Measurements from ENCODE around the gene PARD3B. TPM values are rescaled to one million over a fixed set of nuclear protein-coding genes. Genes with fewer than 3 reads are reported as not detected.

Gene PARD3B
- total and polyA plus RNA-seq, 4 donors: 6.8 to 50.9 (median 22.5) TPM

GRCh38 chr2:205361970-205362369, 816.7 kb downstream of the PARD3B start:
- Histone ChIP-seq H3K27ac (ENCODE audit: low read depth in 1 of 2, low read length in 2 of 2) (no peak overlapping the region), H3K9me3 (ENCODE audit: control insufficient read depth, low read length) (no peaks in the 10 kb centered on the region), H3K4me3 (ENCODE audit: low read length in 2 of 2) (no peak overlapping the region), H3K27me3 (ENCODE audit: control insufficient read depth in 1 of 2, insufficient read depth in 2 of 2, low read length in 1 of 2) (no peaks in the 10 kb centered on the region), H3K36me3 (ENCODE audit: control insufficient read depth in 1 of 2, insufficient read depth in 2 of 2, low read length in 1 of 2) (no peaks in the 10 kb centered on the region), H3K4me1 (ENCODE audit: control insufficient read depth in 1 of 2, insufficient read depth in 2 of 2, low read length in 2 of 2) (no peaks in the 10 kb centered on the region)
- intact Hi-C loops (cut with DNase I): no loop called here
- ATAC-seq (ENCODE audit: low FRiP score): no peak
- DNase-seq: no peak

GRCh38 chr2:205364261-205364660, 819.0 kb downstream of the PARD3B start:
- Histone ChIP-seq H3K9me3 (ENCODE audit: control insufficient read depth, low read length) (no peaks in the 10 kb centered on the region), H3K4me3 (ENCODE audit: low read length in 2 of 2) (no peak overlapping the region), H3K36me3 (ENCODE audit: control insufficient read depth in 1 of 2, insufficient read depth in 2 of 2, low read length in 1 of 2) (no peaks in the 10 kb centered on the region), H3K4me1 (ENCODE audit: control insufficient read depth in 1 of 2, insufficient read depth in 2 of 2, low read length in 2 of 2) (no peaks in the 10 kb centered on the region), H3K27ac (ENCODE audit: low read depth in 1 of 2, low read length in 2 of 2) (no peak overlapping the region), H3K27me3 (ENCODE audit: control insufficient read depth in 1 of 2, insufficient read depth in 2 of 2, low read length in 1 of 2) (no peaks in the 10 kb centered on the region)
- intact Hi-C loops (cut with DNase I): no loop called here
- ATAC-seq (ENCODE audit: low FRiP score): no peak
- WGBS, 2 donors: 83 to 88% methylated on average over 3 of the region's 3 CpGs
- no peak for DNase-seq

- H3K4me1 ChIP-seq (ENCODE audit: control insufficient read depth in 1 of 2, insufficient read depth in 2 of 2, low read length in 2 of 2): no peaks in the 10 kb centered on the region
- intact Hi-C loops (cut with DNase I): no loop called here
- ATAC-seq (ENCODE audit: low FRiP score): no peak
- H3K36me3 ChIP-seq (ENCODE audit: control insufficient read depth in 1 of 2, insufficient read depth in 2 of 2, low read length in 1 of 2): no peaks in the 10 kb centered on the region
- DNase-seq: no peak
- no peak overlapping the region for H3K4me3 ChIP-seq (ENCODE audit: low read length in 2 of 2)
- no peaks in the 10 kb centered on the region for H3K27me3 ChIP-seq (ENCODE audit: control insufficient read depth in 1 of 2, insufficient read depth in 2 of 2, low read length in 1 of 2)
- 89 to 92% methylated on average over 6 of the region's 6 CpGs for WGBS, 2 donors
- H3K9me3 ChIP-seq (ENCODE audit: control insufficient read depth, low read length): no peaks in the 10 kb centered on the region
- no peak overlapping the region for H3K27ac ChIP-seq (ENCODE audit: low read depth in 1 of 2, low read length in 2 of 2)
Observed at GRCh38 chr2:205366336-205367060, 821.2 kb downstream of the PARD3B start.

GRCh38 chr2:205367331-205367935, 822.2 kb downstream of the PARD3B start:
- WGBS, 2 donors: 82% methylated on average over 2 of the region's 2 CpGs
- no peaks in the 10 kb centered on the region for H3K9me3 ChIP-seq (ENCODE audit: control insufficient read depth, low read length)
- H3K4me3 ChIP-seq (ENCODE audit: low read length in 2 of 2): no peak overlapping the region
- H3K27ac ChIP-seq (ENCODE audit: low read depth in 1 of 2, low read length in 2 of 2): no peak overlapping the region
- DNase-seq (no peak), ATAC-seq (ENCODE audit: low FRiP score) (no peak)
- intact Hi-C loops (cut with DNase I): no loop called here
- H3K4me1 ChIP-seq (ENCODE audit: control insufficient read depth in 1 of 2, insufficient read depth in 2 of 2, low read length in 2 of 2): no peaks in the 10 kb centered on the region
- H3K36me3 ChIP-seq (ENCODE audit: control insufficient read depth in 1 of 2, insufficient read depth in 2 of 2, low read length in 1 of 2): no peaks in the 10 kb centered on the region
- no peaks in the 10 kb centered on the region for H3K27me3 ChIP-seq (ENCODE audit: control insufficient read depth in 1 of 2, insufficient read depth in 2 of 2, low read length in 1 of 2)

GRCh38 chr2:205369813-205370212, 824.5 kb downstream of the PARD3B start:
- WGBS, 2 donors: 21 to 26% methylated on average over 1 of the region's 1 CpG
- ATAC-seq (ENCODE audit: low FRiP score) (no peak), DNase-seq (no peak)
- no peaks in the 10 kb centered on the region for H3K4me1 ChIP-seq (ENCODE audit: control insufficient read depth in 1 of 2, insufficient read depth in 2 of 2, low read length in 2 of 2)
- H3K27ac ChIP-seq (ENCODE audit: low read depth in 1 of 2, low read length in 2 of 2): no peak overlapping the region
- no peaks in the 10 kb centered on the region for H3K9me3 ChIP-seq (ENCODE audit: control insufficient read depth, low read length)
- intact Hi-C loops (cut with DNase I): no loop called here
- H3K36me3 ChIP-seq (ENCODE audit: control insufficient read depth in 1 of 2, insufficient read depth in 2 of 2, low read length in 1 of 2): no peaks in the 10 kb centered on the region
- no peak overlapping the region for H3K4me3 ChIP-seq (ENCODE audit: low read length in 2 of 2)
- no peaks in the 10 kb centered on the region for H3K27me3 ChIP-seq (ENCODE audit: control insufficient read depth in 1 of 2, insufficient read depth in 2 of 2, low read length in 1 of 2)

- Histone ChIP-seq H3K36me3 (ENCODE audit: control insufficient read depth in 1 of 2, insufficient read depth in 2 of 2, low read length in 1 of 2) (no peaks in the 10 kb centered on the region), H3K4me1 (ENCODE audit: control insufficient read depth in 1 of 2, insufficient read depth in 2 of 2, low read length in 2 of 2) (no peaks in the 10 kb centered on the region), H3K27me3 (ENCODE audit: control insufficient read depth in 1 of 2, insufficient read depth in 2 of 2, low read length in 1 of 2) (no peaks in the 10 kb centered on the region), H3K4me3 (ENCODE audit: low read length in 2 of 2) (no peak overlapping the region), H3K27ac (ENCODE audit: low read depth in 1 of 2, low read length in 2 of 2) (no peak overlapping the region), H3K9me3 (ENCODE audit: control insufficient read depth, low read length) (no peaks in the 10 kb centered on the region)
- ATAC-seq (ENCODE audit: low FRiP score) (no peak), DNase-seq (no peak)
- intact Hi-C loops (cut with DNase I): no loop called here
- 93 to 96% methylated on average over 2 of the region's 2 CpGs for WGBS, 2 donors
Observed at GRCh38 chr2:205370726-205371125, 825.5 kb downstream of the PARD3B start.

GRCh38 chr2:205372141-205372540, 826.9 kb downstream of the PARD3B start:
- no peak overlapping the region for H3K27ac ChIP-seq (ENCODE audit: low read depth in 1 of 2, low read length in 2 of 2)
- no peaks in the 10 kb centered on the region for H3K27me3 ChIP-seq (ENCODE audit: control insufficient read depth in 1 of 2, insufficient read depth in 2 of 2, low read length in 1 of 2)
- no peaks in the 10 kb centered on the region for H3K4me1 ChIP-seq (ENCODE audit: control insufficient read depth in 1 of 2, insufficient read depth in 2 of 2, low read length in 2 of 2)
- no peaks in the 10 kb centered on the region for H3K36me3 ChIP-seq (ENCODE audit: control insufficient read depth in 1 of 2, insufficient read depth in 2 of 2, low read length in 1 of 2)
- DNase-seq (no peak), ATAC-seq (ENCODE audit: low FRiP score) (no peak)
- intact Hi-C loops (cut with DNase I): no loop called here
- no peak overlapping the region for H3K4me3 ChIP-seq (ENCODE audit: low read length in 2 of 2)
- no peaks in the 10 kb centered on the region for H3K9me3 ChIP-seq (ENCODE audit: control insufficient read depth, low read length)

- WGBS, 2 donors: 77 to 80% methylated on average over 9 of the region's 9 CpGs
- Histone ChIP-seq H3K27ac (ENCODE audit: low read depth in 1 of 2, low read length in 2 of 2) (no peak overlapping the region), H3K4me1 (ENCODE audit: control insufficient read depth in 1 of 2, insufficient read depth in 2 of 2, low read length in 2 of 2) (no peaks in the 10 kb centered on the region), H3K4me3 (ENCODE audit: low read length in 2 of 2) (no peak overlapping the region), H3K27me3 (ENCODE audit: control insufficient read depth in 1 of 2, insufficient read depth in 2 of 2, low read length in 1 of 2) (no peaks in the 10 kb centered on the region), H3K9me3 (ENCODE audit: control insufficient read depth, low read length) (no peaks in the 10 kb centered on the region), H3K36me3 (ENCODE audit: control insufficient read depth in 1 of 2, insufficient read depth in 2 of 2, low read length in 1 of 2) (no peaks in the 10 kb centered on the region)
- intact Hi-C loops (cut with DNase I): no loop called here
- no peak for DNase-seq
- no peak for ATAC-seq (ENCODE audit: low FRiP score)
Observed at GRCh38 chr2:205375461-205376448, 830.5 kb downstream of the PARD3B start.

Measured in aorta (tissue), 5 donors.